Measurements from ENCODE around the gene KCNJ6.

KCNJ6 gene

DNA sequence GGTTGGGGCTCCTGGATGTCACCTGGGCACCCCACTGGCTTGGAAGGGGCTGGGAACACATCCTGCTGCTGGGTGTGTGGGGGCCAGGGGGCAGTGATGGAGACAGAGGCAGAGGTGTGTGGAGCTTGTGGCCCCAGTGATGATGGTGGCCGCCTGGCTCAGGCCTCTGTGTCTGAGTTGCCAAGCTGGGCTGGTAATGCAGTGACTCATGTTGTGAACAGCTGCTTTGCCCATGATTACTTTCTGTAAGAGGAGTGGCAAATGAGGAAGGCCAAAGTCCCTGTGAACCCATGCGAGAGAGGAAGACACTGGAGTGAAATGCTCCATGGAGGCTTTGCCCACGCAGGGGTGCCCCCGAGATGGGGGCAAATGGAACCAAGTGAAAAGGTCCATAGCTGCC is 86.8 kb downstream of the KCNJ6 start:
- no peak for ATAC-seq
- TF ChIP-seq TCF4 (CRISPR knock-in tag; IDR thresholded peaks at IDR 0.05; ENCODE audit: borderline replicate concordance) (no peak), ZFP30 (CRISPR knock-in tag; IDR thresholded peaks at IDR 0.05) (no peak), ZC3H10 (CRISPR knock-in tag; IDR thresholded peaks at IDR 0.05) (no peak), ZNF8 (CRISPR knock-in tag; IDR thresholded peaks at IDR 0.05) (no peak), TOX (CRISPR knock-in tag; IDR thresholded peaks at IDR 0.05; ENCODE audit: borderline replicate concordance) (no peak), ZFP3 (CRISPR knock-in tag; IDR thresholded peaks at IDR 0.05) (no peak), GLIS3 (CRISPR knock-in tag; IDR thresholded peaks at IDR 0.05) (no peak), RARB (CRISPR knock-in tag; IDR thresholded peaks at IDR 0.05) (no peak), PPARA (CRISPR knock-in tag; IDR thresholded peaks at IDR 0.05; ENCODE audit: borderline replicate concordance) (no peak), PATZ1 (CRISPR knock-in tag; IDR thresholded peaks at IDR 0.05; ENCODE audit: borderline replicate concordance) (no peak), CSRNP3 (CRISPR knock-in tag; IDR thresholded peaks at IDR 0.05) (no peak), ZNF565 (CRISPR knock-in tag; conservative IDR thresholded peaks at IDR 0.05; ENCODE audit: low read depth) (no peak), ESRRG (CRISPR knock-in tag; IDR thresholded peaks at IDR 0.05) (no peak), BACH2 (CRISPR knock-in tag; IDR thresholded peaks at IDR 0.05; ENCODE audit: borderline replicate concordance) (no peak), CREB5 (CRISPR knock-in tag; IDR thresholded peaks at IDR 0.05; ENCODE audit: low read depth) (no peak), SNAI2 (CRISPR knock-in tag; IDR thresholded peaks at IDR 0.05) (no peak)
- TF ChIP-seq, protein P1, sequence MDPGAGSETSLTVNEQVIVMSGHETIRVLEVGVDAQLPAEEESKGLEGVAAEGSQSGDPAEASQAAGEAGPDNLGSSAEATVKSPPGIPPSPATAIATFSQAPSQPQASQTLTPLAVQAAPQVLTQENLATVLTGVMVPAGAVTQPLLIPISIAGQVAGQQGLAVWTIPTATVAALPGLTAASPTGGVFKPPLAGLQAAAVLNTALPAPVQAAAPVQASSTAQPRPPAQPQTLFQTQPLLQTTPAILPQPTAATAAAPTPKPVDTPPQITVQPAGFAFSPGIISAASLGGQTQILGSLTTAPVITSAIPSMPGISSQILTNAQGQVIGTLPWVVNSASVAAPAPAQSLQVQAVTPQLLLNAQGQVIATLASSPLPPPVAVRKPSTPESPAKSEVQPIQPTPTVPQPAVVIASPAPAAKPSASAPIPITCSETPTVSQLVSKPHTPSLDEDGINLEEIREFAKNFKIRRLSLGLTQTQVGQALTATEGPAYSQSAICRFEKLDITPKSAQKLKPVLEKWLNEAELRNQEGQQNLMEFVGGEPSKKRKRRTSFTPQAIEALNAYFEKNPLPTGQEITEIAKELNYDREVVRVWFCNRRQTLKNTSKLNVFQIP (CRISPR knock-in tag; IDR thresholded peaks at IDR 0.05; ENCODE audit: borderline replicate concordance, low read depth), result no peak
- TF ChIP-seq, protein P2, sequence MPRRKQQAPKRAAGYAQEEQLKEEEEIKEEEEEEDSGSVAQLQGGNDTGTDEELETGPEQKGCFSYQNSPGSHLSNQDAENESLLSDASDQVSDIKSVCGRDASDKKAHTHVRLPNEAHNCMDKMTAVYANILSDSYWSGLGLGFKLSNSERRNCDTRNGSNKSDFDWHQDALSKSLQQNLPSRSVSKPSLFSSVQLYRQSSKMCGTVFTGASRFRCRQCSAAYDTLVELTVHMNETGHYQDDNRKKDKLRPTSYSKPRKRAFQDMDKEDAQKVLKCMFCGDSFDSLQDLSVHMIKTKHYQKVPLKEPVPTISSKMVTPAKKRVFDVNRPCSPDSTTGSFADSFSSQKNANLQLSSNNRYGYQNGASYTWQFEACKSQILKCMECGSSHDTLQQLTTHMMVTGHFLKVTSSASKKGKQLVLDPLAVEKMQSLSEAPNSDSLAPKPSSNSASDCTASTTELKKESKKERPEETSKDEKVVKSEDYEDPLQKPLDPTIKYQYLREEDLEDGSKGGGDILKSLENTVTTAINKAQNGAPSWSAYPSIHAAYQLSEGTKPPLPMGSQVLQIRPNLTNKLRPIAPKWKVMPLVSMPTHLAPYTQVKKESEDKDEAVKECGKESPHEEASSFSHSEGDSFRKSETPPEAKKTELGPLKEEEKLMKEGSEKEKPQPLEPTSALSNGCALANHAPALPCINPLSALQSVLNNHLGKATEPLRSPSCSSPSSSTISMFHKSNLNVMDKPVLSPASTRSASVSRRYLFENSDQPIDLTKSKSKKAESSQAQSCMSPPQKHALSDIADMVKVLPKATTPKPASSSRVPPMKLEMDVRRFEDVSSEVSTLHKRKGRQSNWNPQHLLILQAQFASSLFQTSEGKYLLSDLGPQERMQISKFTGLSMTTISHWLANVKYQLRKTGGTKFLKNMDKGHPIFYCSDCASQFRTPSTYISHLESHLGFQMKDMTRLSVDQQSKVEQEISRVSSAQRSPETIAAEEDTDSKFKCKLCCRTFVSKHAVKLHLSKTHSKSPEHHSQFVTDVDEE (CRISPR knock-in tag; IDR thresholded peaks at IDR 0.05), result no peak

DNA sequence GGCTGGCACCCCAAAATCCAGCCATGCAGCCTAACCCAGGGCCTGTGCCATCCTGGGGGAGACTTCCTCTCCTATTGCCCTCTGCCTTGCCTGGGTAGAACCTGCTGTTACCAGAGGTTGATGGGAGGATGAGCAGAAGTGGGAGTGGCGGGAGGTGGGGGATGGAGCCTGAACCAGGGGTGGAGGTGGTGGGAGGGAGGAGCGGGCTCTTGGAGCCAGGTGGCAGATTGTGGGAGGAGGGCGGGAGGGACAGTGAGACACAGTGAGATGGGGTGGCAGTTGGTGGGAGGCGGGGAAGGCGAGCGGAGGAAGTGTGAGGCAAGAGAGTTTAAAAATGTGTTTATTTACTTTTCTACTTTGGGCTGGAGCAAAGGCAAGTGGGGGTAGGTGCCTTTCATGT is 87.3 kb downstream of the KCNJ6 start:
- no peak for TF ChIP-seq OSR1 (CRISPR knock-in tag; IDR thresholded peaks at IDR 0.05)
- no peak for ATAC-seq

GRCh38 chr21:37828556-37828955 is 87.7 kb downstream of the KCNJ6 start:
- ATAC-seq, result no peak
- TF ChIP-seq SNAI2 (CRISPR knock-in tag; IDR thresholded peaks at IDR 0.05) (no peak), ZNF70 (CRISPR knock-in tag; IDR thresholded peaks at IDR 0.05) (no peak), ESRRG (CRISPR knock-in tag; IDR thresholded peaks at IDR 0.05) (no peak), CREB5 (CRISPR knock-in tag; IDR thresholded peaks at IDR 0.05; ENCODE audit: low read depth) (no peak), PPARA (CRISPR knock-in tag; IDR thresholded peaks at IDR 0.05; ENCODE audit: borderline replicate concordance) (no peak), BACH2 (CRISPR knock-in tag; IDR thresholded peaks at IDR 0.05; ENCODE audit: borderline replicate concordance) (no peak), ZFP30 (CRISPR knock-in tag; IDR thresholded peaks at IDR 0.05) (no peak), ZNF8 (CRISPR knock-in tag; IDR thresholded peaks at IDR 0.05) (no peak), ZC3H10 (CRISPR knock-in tag; IDR thresholded peaks at IDR 0.05) (no peak), TOX (CRISPR knock-in tag; IDR thresholded peaks at IDR 0.05; ENCODE audit: borderline replicate concordance) (no peak), CSDC2 (CRISPR knock-in tag; IDR thresholded peaks at IDR 0.05) (no peak), RARB (CRISPR knock-in tag; IDR thresholded peaks at IDR 0.05) (no peak), PATZ1 (CRISPR knock-in tag; IDR thresholded peaks at IDR 0.05; ENCODE audit: borderline replicate concordance) (no peak), ARNTL (CRISPR knock-in tag; IDR thresholded peaks at IDR 0.05; ENCODE audit: borderline replicate concordance, low read depth) (no peak), GLIS3 (CRISPR knock-in tag; IDR thresholded peaks at IDR 0.05) (no peak)
- TF ChIP-seq, protein P1 (CRISPR knock-in tag; IDR thresholded peaks at IDR 0.05; ENCODE audit: borderline replicate concordance, low read depth), result no peak

Data from SK-N-SH treated with all-trans-retinoic acid at 6 μM for 48 hours (cell line).